Measurements from ENCODE around the gene LRRFIP2.

LRRFIP2 gene

DNA sequence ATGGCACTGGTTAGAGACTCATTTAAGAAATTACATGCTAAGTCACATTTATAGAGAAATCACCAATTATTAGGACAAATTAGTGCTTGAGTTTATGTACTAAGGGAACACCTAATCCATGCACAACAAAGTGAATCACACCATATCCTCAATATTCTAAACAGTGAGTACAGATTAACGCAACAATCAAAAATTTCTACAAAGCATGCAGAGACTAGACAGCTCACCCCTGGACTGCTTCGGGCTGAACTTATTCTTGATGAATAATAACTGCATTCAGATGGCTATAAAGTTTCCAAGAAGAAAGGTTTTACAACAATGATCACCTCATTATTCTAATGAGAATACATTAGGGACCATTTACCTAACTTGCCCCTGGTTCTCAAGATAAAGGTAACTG lies 66.5 kb downstream of the LRRFIP2 start:
- ATAC-seq (ENCODE audit: low read depth) = no peak
- H3K4me1 Mint-ChIP-seq = peaks cover 2% of the 10 kb centered on the region
- H3K27ac Mint-ChIP-seq = no peak overlapping the region

DNA sequence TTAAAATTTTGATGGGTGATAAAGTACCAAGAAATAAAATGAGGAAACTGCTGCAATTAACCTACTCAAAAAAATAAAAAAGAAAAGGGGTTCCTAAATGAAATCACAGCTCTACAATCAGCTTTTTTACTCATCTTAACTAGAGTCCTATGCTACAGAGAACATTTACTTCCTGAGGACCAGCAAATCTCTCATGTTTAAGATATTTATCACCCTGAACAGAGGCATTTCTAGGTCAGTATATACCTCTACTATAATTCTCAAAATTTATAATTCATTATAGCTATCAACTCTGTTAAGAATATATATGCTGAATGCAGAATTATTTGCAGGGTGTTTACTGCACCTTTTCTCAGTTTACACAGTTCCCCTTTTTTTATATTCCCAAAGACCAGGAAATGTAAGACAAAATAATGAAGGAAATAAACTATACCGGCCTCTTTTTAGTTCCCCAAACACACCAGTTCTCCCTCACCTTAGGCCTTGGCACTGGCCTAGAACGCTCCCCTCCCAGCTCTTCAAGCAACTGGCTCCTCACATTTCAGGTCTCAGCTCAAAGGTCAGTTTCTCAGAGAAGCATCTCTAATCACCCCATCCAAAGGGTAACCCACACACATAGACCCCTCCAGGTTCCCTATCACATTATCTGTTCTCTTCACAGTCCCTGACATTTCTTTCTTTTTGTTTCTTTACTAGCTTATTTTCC lies 71.1 kb downstream of the LRRFIP2 start:
- DNase-seq (ENCODE audit: low spot score in 2 of 2) = no peak
- no peak overlapping the region for H3K4me3 Mint-ChIP-seq

More for the DNA sequence above, 66.5 kb downstream of the LRRFIP2 start:
- no peaks in the 10 kb centered on the region for H3K9me3 Mint-ChIP-seq
- H3K27me3 Mint-ChIP-seq = no peaks in the 10 kb centered on the region
- DNase-seq (ENCODE audit: low spot score in 2 of 2) = no peak
- peaks cover 6% of the 10 kb centered on the region for H3K36me3 Mint-ChIP-seq
- H3K4me3 Mint-ChIP-seq = no peak overlapping the region

GRCh38 chr3:37100411-37100810 lies 74.0 kb downstream of the LRRFIP2 start:
- Mint-ChIP-seq H3K4me1 (peaks cover 2% of the 10 kb centered on the region), H3K27me3 (no peaks in the 10 kb centered on the region), H3K4me3 (no peak overlapping the region), H3K27ac (no peak overlapping the region), H3K36me3 (peaks cover 6% of the 10 kb centered on the region), H3K9me3 (no peaks in the 10 kb centered on the region)
- DNase-seq (ENCODE audit: low spot score in 2 of 2) (no peak), ATAC-seq (ENCODE audit: low read depth) (no peak)

More for the DNA sequence above, 71.1 kb downstream of the LRRFIP2 start:
- Mint-ChIP-seq H3K4me1 (peaks cover 2% of the 10 kb centered on the region), H3K27me3 (no peaks in the 10 kb centered on the region), H3K9me3 (no peaks in the 10 kb centered on the region), H3K27ac (peak overlapping the region; percentile 40), H3K36me3 (peaks cover 3% of the 10 kb centered on the region)
- ATAC-seq (ENCODE audit: low read depth) = no peak

DNA sequence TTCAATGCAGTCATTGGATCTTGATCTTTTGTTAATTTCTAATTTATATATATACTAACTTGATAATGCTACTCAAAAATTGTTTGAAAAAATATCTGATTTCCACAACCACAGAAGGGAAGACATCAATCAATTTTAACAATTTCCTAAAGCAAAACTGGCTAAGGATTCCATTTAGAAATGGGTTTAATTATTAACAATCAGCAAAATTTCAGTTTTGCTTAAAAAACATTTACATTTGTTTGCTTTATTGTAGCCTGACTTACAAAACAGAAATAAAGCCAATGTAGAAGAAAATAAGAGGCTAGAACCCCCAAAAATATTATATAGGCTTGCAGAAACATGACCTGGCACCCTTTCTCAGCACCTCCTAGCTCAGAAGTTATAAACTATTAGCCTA lies 74.9 kb downstream of the LRRFIP2 start:
- Mint-ChIP-seq H3K27me3 (no peaks in the 10 kb centered on the region), H3K36me3 (peaks cover 6% of the 10 kb centered on the region), H3K4me1 (peaks cover 2% of the 10 kb centered on the region), H3K4me3 (no peak overlapping the region), H3K9me3 (no peaks in the 10 kb centered on the region), H3K27ac (no peak overlapping the region)
- no peak for DNase-seq (ENCODE audit: low spot score in 2 of 2)
- ATAC-seq (ENCODE audit: low read depth) = no peak

DNA sequence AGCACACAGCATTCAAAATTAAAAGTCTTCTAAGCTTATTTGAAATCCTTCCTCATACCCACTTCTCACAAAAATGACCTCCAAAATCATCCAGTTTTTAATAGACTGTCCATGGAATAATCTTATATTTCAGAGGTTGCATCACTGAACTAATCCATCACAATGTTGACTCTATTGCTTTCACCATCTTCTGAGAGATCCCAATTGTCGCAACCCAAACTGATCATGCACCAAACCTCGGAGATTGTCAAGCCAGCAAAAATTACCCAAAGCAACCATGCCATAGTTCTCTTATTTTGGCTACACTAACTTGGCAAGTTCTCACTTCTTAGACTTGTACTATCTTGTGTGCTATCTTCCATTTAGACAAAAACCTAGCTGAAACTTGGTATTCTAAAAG lies 75.5 kb downstream of the LRRFIP2 start:
- H3K4me3 Mint-ChIP-seq = no peak overlapping the region

GRCh38 chr3:37097776-37098175 lies 76.6 kb downstream of the LRRFIP2 start:
- Mint-ChIP-seq H3K27ac (no peak overlapping the region), H3K4me3 (no peak overlapping the region), H3K4me1 (no peaks in the 10 kb centered on the region), H3K27me3 (no peaks in the 10 kb centered on the region), H3K36me3 (peaks cover 14% of the 10 kb centered on the region), H3K9me3 (no peaks in the 10 kb centered on the region)
- ATAC-seq (ENCODE audit: low read depth) (no peak), DNase-seq (ENCODE audit: low spot score in 2 of 2) (no peak)

More for the DNA sequence above, 75.5 kb downstream of the LRRFIP2 start:
- Mint-ChIP-seq H3K27me3 (no peaks in the 10 kb centered on the region), H3K27ac (no peak overlapping the region), H3K4me1 (peaks cover 2% of the 10 kb centered on the region), H3K9me3 (no peaks in the 10 kb centered on the region), H3K36me3 (peaks cover 6% of the 10 kb centered on the region)
- no peak for ATAC-seq (ENCODE audit: low read depth)
- no peak for DNase-seq (ENCODE audit: low spot score in 2 of 2)

DNA sequence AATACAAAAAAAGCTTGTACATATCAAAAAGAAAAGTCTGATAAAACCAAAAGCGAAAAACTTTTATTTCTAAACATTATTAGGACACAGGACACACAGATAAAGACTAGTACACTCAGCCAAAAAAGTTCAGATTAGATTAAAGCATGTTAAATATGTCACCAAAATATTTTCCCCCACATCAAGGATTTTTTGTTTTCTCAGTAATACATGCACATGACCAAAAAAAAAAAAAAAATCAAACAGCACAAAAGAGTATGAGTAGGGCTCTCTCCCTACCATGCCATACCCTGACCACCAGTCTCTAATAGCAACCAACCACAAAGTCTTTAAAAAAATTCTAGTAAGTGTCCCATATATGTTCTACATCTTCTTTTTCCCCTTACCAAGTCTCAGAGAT lies 77.4 kb downstream of the LRRFIP2 start:
- no peak overlapping the region for H3K4me3 Mint-ChIP-seq
- peaks cover 2% of the 10 kb centered on the region for H3K4me1 Mint-ChIP-seq
- ATAC-seq (ENCODE audit: low read depth) (no peak), DNase-seq (ENCODE audit: low spot score in 2 of 2) (no peak)
- H3K27ac Mint-ChIP-seq = no peak overlapping the region
- H3K27me3 Mint-ChIP-seq = no peaks in the 10 kb centered on the region
- no peaks in the 10 kb centered on the region for H3K9me3 Mint-ChIP-seq
- H3K36me3 Mint-ChIP-seq = peaks cover 15% of the 10 kb centered on the region

GRCh38 chr3:37096288-37096687 lies 78.1 kb downstream of the LRRFIP2 start:
- Mint-ChIP-seq H3K36me3 (peaks cover 17% of the 10 kb centered on the region), H3K4me1 (peaks cover 2% of the 10 kb centered on the region), H3K27ac (no peak overlapping the region), H3K4me3 (no peak overlapping the region), H3K9me3 (no peaks in the 10 kb centered on the region), H3K27me3 (no peaks in the 10 kb centered on the region)
- no peak for DNase-seq (ENCODE audit: low spot score in 2 of 2)
- ATAC-seq (ENCODE audit: low read depth) = no peak

DNA sequence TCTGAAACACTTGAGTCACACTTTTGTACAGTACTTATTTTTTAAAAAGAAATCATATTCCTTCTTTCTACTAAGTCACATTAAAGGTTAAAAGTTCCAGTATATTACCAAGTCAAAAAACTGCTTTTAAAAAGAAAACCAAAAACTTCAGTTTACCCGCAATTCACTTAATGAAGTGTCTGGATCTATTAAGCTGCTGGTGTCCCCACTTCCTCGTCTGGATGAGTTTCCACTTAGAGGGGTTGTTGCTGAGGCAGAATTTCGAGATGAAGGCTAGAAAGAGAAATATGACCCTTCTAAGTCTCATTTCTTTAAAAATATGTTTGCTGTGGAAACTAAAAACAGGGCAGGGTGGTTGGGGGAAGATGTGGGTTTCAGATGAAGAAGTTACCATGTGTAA lies 79.7 kb downstream of the LRRFIP2 start:
- Mint-ChIP-seq H3K4me3 (no peak overlapping the region), H3K27ac (no peak overlapping the region), H3K4me1 (peaks cover 2% of the 10 kb centered on the region), H3K9me3 (no peaks in the 10 kb centered on the region), H3K36me3 (peaks cover 20% of the 10 kb centered on the region), H3K27me3 (no peaks in the 10 kb centered on the region)
- DNase-seq (ENCODE audit: low spot score in 2 of 2) (no peak), ATAC-seq (ENCODE audit: low read depth) (no peak)

DNA sequence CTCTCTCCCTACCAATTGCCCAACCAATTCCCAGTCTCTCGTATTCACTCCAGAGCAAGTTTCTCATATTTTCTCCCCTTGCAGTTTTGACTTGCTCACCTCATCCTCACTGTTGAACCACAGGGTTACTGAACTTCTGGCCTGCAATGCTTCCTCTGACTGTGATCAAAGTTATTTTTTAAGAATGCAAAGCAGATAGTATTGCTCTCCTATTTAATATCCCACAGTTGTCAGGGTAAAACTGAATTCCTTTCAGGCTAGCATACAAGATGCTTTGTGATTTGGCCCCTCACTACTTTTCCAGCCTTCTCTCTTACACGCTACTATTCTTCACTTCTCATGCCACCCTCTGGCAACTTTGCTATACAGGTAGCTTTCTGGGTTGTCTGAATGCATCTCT lies 80.9 kb downstream of the LRRFIP2 start:
- Mint-ChIP-seq H3K36me3 (peaks cover 20% of the 10 kb centered on the region), H3K4me3 (no peak overlapping the region), H3K4me1 (peaks cover 2% of the 10 kb centered on the region)

GRCh38 chr3:37092484-37092883 lies 81.9 kb downstream of the LRRFIP2 start:
- H3K27me3 Mint-ChIP-seq = no peaks in the 10 kb centered on the region
- H3K27ac Mint-ChIP-seq = no peak overlapping the region
- ATAC-seq (ENCODE audit: low read depth) (no peak), DNase-seq (ENCODE audit: low spot score in 2 of 2) (no peak)
- no peak overlapping the region for H3K4me3 Mint-ChIP-seq
- peaks cover 2% of the 10 kb centered on the region for H3K4me1 Mint-ChIP-seq
- no peaks in the 10 kb centered on the region for H3K9me3 Mint-ChIP-seq
- peaks cover 23% of the 10 kb centered on the region for H3K36me3 Mint-ChIP-seq

More for the DNA sequence above, 80.9 kb downstream of the LRRFIP2 start:
- Mint-ChIP-seq H3K27me3 (no peaks in the 10 kb centered on the region), H3K9me3 (no peaks in the 10 kb centered on the region), H3K27ac (peak overlapping the region; percentile 0)
- DNase-seq (ENCODE audit: low spot score in 2 of 2) (no peak), ATAC-seq (ENCODE audit: low read depth) (no peak)

DNA sequence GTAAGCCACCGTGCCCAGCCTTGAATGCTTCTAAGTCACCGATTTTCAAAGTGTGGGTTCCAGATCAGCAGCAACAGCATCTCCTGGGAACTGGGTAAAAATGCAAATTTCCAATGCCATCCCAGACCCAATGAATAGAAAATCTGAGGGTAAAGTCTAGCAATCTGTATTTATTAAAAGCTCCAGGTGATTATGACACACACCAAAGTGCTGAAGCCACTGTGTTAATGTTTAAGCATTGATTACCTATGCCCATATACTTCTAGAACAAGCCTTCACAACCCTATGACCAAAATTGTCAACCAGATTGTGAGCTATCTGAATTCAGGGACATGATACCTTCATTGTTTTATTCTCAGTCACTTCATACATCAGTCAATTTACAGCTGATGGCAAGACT lies 86.5 kb downstream of the LRRFIP2 start:
- no peaks in the 10 kb centered on the region for H3K27me3 Mint-ChIP-seq
- peaks cover 19% of the 10 kb centered on the region for H3K36me3 Mint-ChIP-seq
- peaks cover 2% of the 10 kb centered on the region for H3K4me1 Mint-ChIP-seq
- DNase-seq (ENCODE audit: low spot score in 2 of 2) = no peak
- H3K27ac Mint-ChIP-seq = no peak overlapping the region
- ATAC-seq (ENCODE audit: low read depth) = no peak
- H3K9me3 Mint-ChIP-seq = no peaks in the 10 kb centered on the region
- H3K4me3 Mint-ChIP-seq = no peak overlapping the region

DNA sequence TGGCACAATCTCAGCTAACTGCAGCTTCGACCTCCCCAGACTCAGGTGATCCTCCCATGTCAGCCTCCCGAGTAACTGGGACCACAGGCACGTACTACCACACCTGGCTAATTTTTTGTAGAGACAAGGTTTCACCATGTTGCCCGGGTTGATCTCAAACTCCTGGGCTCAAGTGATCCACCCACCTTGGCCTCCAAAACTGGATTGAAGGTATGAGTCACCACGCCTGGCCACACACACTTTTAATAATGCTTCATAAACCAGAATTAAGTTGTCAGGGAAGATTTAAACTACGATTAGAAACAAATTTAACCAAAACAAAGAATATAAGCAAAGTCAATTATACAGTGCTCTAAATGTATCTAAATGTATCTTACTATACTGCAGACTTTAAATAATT lies 87.5 kb downstream of the LRRFIP2 start:
- no peaks in the 10 kb centered on the region for H3K4me1 Mint-ChIP-seq
- no peak overlapping the region for H3K27ac Mint-ChIP-seq
- ATAC-seq (ENCODE audit: low read depth) = no peak
- H3K4me3 Mint-ChIP-seq = no peak overlapping the region
- H3K27me3 Mint-ChIP-seq = no peaks in the 10 kb centered on the region
- no peak for DNase-seq (ENCODE audit: low spot score in 2 of 2)
- no peaks in the 10 kb centered on the region for H3K9me3 Mint-ChIP-seq
- H3K36me3 Mint-ChIP-seq = peaks cover 18% of the 10 kb centered on the region

- no peak for DNase-seq (ENCODE audit: low spot score in 2 of 2)
- Mint-ChIP-seq H3K27me3 (no peaks in the 10 kb centered on the region), H3K4me3 (no peak overlapping the region), H3K9me3 (no peaks in the 10 kb centered on the region), H3K36me3 (peaks cover 27% of the 10 kb centered on the region), H3K4me1 (no peaks in the 10 kb centered on the region), H3K27ac (no peak overlapping the region)
- ATAC-seq (ENCODE audit: low read depth) = no peak
Measured at GRCh38 chr3:37082317-37082716, 92.1 kb downstream of the LRRFIP2 start.

DNA sequence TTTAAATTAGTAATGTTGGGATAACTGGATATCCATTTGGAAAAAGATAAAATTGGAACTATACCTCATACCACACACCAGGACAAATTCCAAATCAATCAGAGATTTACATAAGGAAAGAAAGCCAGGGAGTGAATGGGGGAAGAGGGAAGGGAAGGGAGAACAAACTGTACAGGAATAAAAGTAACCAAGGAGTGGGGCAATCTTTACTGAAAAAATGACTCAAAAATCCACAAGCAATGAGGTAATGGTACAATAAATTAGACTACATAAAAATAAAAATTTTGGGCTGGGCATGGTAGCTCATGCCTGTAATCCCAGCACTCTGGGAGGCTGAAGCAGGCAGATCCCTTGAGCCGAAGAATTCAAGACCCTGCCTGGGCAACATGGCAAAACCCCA lies 98.4 kb downstream of the LRRFIP2 start:
- H3K4me1 Mint-ChIP-seq = no peaks in the 10 kb centered on the region

More for the DNA sequence above, 98.4 kb downstream of the LRRFIP2 start:
- H3K4me3 Mint-ChIP-seq = no peak overlapping the region
- no peak for DNase-seq (ENCODE audit: low spot score in 2 of 2)
- no peaks in the 10 kb centered on the region for H3K27me3 Mint-ChIP-seq
- H3K36me3 Mint-ChIP-seq = peaks cover 46% of the 10 kb centered on the region
- no peak overlapping the region for H3K27ac Mint-ChIP-seq
- ATAC-seq (ENCODE audit: low read depth) = no peak
- H3K9me3 Mint-ChIP-seq = no peaks in the 10 kb centered on the region
